GM20431 (cell line): ENCODE measurements around the gene SCD.

Experiments
- in situ Hi-C: fragments of 300-500 bp; cut with MseI, MboI; formaldehyde crosslinking; loops from one replicate; pipeline ENCODE4 v1.15.0; 2020; ENCODE audit warnings: low sequenced_read_pairs; ENCODE audit not compliant: unreplicated experiment

Gene SCD

GRCh38 chr10:100338434-100339036 is 8.5 kb upstream of the SCD start:
- in situ Hi-C loops = no loop called here

- in situ Hi-C loops = no loop called here
These were observed 7.8 kb upstream of the SCD start for GRCh38 chr10:100339236-100339635.

- in situ Hi-C loops = loop anchor here (5.0 kb wide), 1 partner anchor 91 kb away; no protein-coding TSS in a partner anchor
These were observed 5.8 kb upstream of the SCD start for GRCh38 chr10:100340948-100341847.

DNA sequence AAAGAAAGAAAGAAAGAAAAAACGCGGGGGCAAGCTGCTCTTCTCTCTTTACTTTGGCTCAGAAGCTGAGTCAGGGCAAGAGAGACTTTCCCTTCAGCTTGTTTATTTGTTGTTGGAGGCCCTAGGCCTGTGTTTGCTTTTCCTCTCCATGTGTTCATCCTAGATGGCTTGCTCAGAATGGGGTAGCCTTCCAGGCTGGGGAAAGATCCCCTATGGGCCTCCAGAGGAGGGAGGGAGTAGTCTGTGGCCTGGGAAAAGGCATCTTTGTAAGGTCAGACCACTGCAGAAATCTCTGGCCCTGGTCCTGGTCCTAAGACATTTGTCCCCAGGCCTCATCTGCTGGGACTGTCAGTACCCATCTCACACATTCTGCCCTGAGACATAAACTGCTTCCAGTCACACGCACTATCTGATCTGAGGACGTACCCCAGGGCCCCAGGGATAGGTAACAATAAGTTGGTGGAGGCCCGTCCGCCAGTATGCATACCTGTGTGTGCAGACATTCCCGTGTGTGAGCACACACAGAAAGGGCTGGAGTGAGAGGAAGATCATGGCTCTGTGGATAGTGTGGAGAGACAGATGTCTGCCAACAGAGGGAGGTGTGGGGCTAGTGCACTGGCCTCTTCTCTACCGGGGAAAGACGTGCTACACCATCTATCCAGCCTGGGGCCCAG is 4.9 kb upstream of the SCD start:
- in situ Hi-C loops = loop anchor here (5.0 kb wide), 1 partner anchor 90 kb away; no protein-coding TSS in a partner anchor

DNA sequence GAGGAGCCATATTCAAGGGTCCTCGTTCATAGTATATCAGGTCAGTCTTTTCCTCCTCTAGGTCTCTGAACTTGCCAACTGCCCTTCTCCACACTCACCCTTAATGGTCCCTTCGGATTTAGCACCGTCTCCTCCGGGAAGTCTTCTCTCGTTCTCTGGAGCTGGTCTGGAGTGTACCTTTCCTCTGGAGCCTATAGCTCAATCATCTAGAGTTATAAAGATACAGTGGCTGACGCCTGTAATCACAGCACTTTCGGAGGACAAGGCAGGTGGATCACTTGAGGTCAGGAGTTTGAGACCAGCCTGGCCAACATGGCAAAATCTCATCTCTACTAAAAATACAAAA is 4.4 kb upstream of the SCD start:
- in situ Hi-C loops = loop anchor here (5.0 kb wide), 1 partner anchor 90 kb away; no protein-coding TSS in a partner anchor

DNA sequence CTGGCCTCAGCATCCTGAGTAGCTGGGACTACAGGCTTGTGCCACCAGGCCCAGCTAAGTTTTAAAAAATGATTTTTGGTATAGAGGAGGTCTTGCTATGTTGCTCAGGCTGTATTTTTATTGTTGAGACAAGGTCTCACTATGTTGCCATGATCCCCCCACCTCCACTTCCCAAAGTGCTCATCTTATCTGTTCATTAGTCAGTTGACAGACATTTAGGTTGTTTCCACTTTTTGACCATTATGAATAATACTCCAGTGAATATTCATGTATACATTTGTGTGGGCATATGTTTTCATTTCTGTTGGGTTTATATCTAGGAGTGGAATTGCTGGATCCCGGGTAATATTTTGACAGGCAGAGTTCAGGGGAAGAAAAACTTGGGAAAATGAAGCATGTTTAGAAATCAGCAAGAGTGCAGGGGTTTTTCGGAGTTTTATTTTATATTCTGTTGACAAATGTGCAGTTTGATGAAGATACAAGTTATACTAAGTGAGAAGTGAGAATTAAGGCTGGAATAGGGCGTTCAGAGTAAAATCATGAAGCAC is 2.7 kb upstream of the SCD start:
- in situ Hi-C loops = loop anchor here (5.0 kb wide), 1 partner anchor 88 kb away; no protein-coding TSS in a partner anchor

- in situ Hi-C loops = no loop called here
These were observed 1.3 kb upstream of the SCD start for GRCh38 chr10:100345570-100346330.

- in situ Hi-C loops = no loop called here
These were observed 675 bp upstream of the SCD start for GRCh38 chr10:100346351-100346764.

GRCh38 chr10:100347568-100348195 is 649 bp downstream of the SCD start:
- in situ Hi-C loops = no loop called here

- in situ Hi-C loops = no loop called here
These were observed 1.4 kb downstream of the SCD start for GRCh38 chr10:100348389-100348927.

DNA sequence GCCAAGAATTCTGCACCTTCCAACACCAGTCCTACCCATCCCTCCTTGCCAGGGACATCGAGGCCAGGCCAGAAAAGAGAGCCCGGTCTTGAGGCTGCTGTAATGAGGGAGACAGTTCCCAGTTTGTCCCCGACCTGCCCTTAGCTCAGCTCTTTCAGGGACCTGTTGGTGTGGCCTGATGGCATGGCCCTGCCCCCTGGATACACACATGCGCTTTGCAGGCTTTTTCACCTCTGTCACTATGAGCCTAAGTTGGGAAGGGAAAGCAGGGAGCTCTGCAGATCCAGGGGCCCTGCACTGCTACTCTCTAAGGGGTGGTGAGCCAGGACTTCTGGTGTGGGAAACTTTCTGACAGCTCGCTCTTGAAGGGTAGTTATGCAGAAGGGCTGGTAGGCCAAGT is 2.1 kb downstream of the SCD start:
- in situ Hi-C loops = no loop called here

GRCh38 chr10:100349672-100350071 is 2.6 kb downstream of the SCD start:
- in situ Hi-C loops = no loop called here

DNA sequence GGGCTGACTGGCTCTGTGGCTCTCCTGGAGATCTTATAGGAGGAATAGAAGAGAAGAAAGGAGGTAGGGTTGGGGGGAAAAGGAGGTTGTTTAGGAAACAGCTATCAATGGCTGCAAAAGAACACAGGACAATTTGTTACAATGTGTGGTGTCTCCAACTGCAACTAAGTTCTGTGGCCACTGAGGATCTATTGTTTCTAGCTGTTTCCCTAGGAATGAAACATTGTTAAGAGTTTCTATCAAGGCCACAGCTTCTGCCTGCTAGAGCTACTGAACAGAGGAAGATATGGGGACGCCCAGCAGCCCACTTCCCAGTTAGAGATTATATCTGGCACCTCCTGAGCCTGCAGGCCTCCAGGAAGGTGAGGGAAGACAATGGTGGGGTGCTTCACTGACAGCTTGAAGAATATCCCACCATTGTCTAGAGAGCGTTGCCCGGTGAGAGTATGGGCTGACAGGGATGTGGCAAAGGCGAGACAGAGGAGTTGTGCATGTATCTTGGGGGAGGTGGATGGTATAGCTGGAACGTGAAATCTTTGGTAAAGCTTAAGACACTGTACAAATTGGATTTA is 4.0 kb downstream of the SCD start:
- in situ Hi-C loops = no loop called here

- in situ Hi-C loops = no loop called here
These were observed 6.9 kb downstream of the SCD start for GRCh38 chr10:100353770-100354485.

- in situ Hi-C loops = no loop called here
These were observed 8.1 kb downstream of the SCD start for GRCh38 chr10:100355086-100355485.

- in situ Hi-C loops = no loop called here
These were observed 9.3 kb downstream of the SCD start for GRCh38 chr10:100356067-100357017.
